SW480 (cell line): Measurements from ENCODE around the gene TRIO.

Experiments used
- DNase-seq: peaks from one replicate; pipeline ENCODE4 v3.0.0-alpha.2; 2016; ENCODE audit warnings: low spot score

Gene TRIO

GRCh38 chr5:14295610-14296009 lies 152.5 kb downstream of the TRIO start:
- DNase-seq: no peak

- no peak for DNase-seq
Observed at GRCh38 chr5:14296533-14297331, 153.6 kb downstream of the TRIO start.

GRCh38 chr5:14297697-14298096 lies 154.6 kb downstream of the TRIO start:
- no peak for DNase-seq

GRCh38 chr5:14298126-14298847 lies 155.1 kb downstream of the TRIO start:
- DNase-seq: no peak

- DNase-seq: no peak
Observed at GRCh38 chr5:14299666-14300065, 156.5 kb downstream of the TRIO start.

GRCh38 chr5:14301186-14301585 lies 158.0 kb downstream of the TRIO start:
- DNase-seq: no peak

GRCh38 chr5:14302330-14302729 lies 159.2 kb downstream of the TRIO start:
- DNase-seq: no peak

- DNase-seq: no peak
Observed at GRCh38 chr5:14305045-14305444, 161.9 kb downstream of the TRIO start.

GRCh38 chr5:14306329-14306815 lies 163.2 kb downstream of the TRIO start:
- DNase-seq: no peak

- DNase-seq: no peak
Observed at GRCh38 chr5:14308384-14309154, 165.4 kb downstream of the TRIO start.

- no peak for DNase-seq
Observed at GRCh38 chr5:14309199-14309598, 166.1 kb downstream of the TRIO start.

- no peak for DNase-seq
Observed at GRCh38 chr5:14309878-14310531, 166.9 kb downstream of the TRIO start.

- no peak for DNase-seq
Observed at GRCh38 chr5:14310901-14311300, 167.8 kb downstream of the TRIO start.

GRCh38 chr5:14313986-14314690 lies 171.0 kb downstream of the TRIO start:
- DNase-seq: no peak

GRCh38 chr5:14316471-14316870 lies 173.3 kb downstream of the TRIO start:
- DNase-seq: no peak

GRCh38 chr5:14319102-14319501 lies 176.0 kb downstream of the TRIO start:
- DNase-seq: no peak

GRCh38 chr5:14321936-14322335 lies 178.8 kb downstream of the TRIO start:
- no peak for DNase-seq

- no peak for DNase-seq
Observed at GRCh38 chr5:14322437-14323187, 179.5 kb downstream of the TRIO start.

GRCh38 chr5:14323466-14323865 lies 180.3 kb downstream of the TRIO start:
- DNase-seq: no peak

GRCh38 chr5:14325369-14325768 lies 182.2 kb downstream of the TRIO start:
- DNase-seq: no peak
